ENCODE measurements around the gene CHADL. TPM values are rescaled to one million over a fixed set of nuclear protein-coding genes. Genes with fewer than 3 reads are reported as not detected.
A peak's percentile ranks its signal among the peaks of the same experiment; 100 is the strongest.

CHADL gene, protein sequence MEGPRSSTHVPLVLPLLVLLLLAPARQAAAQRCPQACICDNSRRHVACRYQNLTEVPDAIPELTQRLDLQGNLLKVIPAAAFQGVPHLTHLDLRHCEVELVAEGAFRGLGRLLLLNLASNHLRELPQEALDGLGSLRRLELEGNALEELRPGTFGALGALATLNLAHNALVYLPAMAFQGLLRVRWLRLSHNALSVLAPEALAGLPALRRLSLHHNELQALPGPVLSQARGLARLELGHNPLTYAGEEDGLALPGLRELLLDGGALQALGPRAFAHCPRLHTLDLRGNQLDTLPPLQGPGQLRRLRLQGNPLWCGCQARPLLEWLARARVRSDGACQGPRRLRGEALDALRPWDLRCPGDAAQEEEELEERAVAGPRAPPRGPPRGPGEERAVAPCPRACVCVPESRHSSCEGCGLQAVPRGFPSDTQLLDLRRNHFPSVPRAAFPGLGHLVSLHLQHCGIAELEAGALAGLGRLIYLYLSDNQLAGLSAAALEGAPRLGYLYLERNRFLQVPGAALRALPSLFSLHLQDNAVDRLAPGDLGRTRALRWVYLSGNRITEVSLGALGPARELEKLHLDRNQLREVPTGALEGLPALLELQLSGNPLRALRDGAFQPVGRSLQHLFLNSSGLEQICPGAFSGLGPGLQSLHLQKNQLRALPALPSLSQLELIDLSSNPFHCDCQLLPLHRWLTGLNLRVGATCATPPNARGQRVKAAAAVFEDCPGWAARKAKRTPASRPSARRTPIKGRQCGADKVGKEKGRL
- polyA plus RNA-seq (2013), result 0.19 and 0.27 TPM in 2 replicates

DNA sequence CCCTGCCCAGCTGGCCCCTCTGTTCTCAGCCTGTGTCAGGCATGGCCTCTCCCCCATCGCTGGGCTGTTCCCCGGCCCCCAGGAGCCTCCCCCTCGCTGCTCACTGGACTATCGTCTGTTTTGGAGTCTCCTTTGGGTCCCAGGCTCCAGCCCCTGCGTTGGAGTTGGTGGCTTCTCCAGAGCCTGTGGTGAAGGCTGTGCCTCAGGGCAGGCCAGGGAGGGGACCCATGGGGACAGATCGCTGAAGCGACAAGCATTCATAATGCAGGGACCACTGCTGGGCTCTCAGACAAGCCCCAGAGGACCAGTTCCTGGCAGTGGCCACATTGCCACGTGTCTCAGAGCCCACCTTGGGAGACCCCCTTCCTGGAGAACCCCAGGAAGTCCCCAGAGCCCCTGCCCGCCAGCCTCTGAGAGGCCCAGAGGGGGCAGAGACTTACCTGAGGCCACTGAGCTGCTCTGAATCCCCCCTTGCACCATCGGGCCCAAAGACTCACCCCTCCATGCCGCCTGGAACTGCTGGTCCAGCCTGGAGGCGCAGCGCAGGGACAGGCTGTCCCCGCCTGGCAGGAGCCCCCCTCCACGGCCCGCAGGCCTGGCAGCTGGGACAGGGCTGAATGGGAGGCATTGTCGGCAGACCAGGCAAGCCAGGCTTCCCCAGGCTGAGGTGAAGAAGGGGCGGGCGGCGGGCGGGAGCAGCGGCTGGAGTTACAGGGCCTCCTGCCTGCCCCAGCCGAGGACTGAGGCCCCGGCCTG is at the start of gene CHADL:
Gene CHADL, minus strand, starts transcription at position 555 of the 756 bp plus-strand sequence. Its CDS starts 50 bp downstream, at position 505.
- H3K4ac ChIP-seq (ENCODE audit: low read depth, low read length), result no peak within 1 kb of the TSS
- no peak within 1 kb of the TSS for H4K12ac ChIP-seq (ENCODE audit: low read depth, low read length)
- no peak for DNase-seq
- H4K91ac ChIP-seq (ENCODE audit: low read depth, low read length), result no peak within 1 kb of the TSS
- no peak within 1 kb of the TSS for H2AK5ac ChIP-seq (ENCODE audit: low read length)
- WGBS (ENCODE audit: extremely low coverage, insufficient coverage, insufficient read length), result no CpG with 5 or more reads among the region's 24 CpGs
- H3K36me3 ChIP-seq (ENCODE audit: control insufficient read depth in 1 of 2, insufficient read depth in 2 of 2, low read length in 2 of 2), result peaks cover 7% of the 10 kb centered on the region in 2 experiments
- H3K79me1 ChIP-seq (ENCODE audit: low read length), result peaks cover 11% of the 10 kb centered on the region
- H2AFZ ChIP-seq (ENCODE audit: insufficient read depth, low read length, poor library complexity), result no peak within 1 kb of the TSS
- no peak within 1 kb of the TSS for H2BK5ac ChIP-seq (ENCODE audit: low read depth, low read length, poor library complexity)
- no peaks in the 10 kb centered on the region for H3K9me3 ChIP-seq (ENCODE audit: insufficient read depth, low read depth, low read length)
- no peaks in the 10 kb centered on the region for H3K27me3 ChIP-seq (ENCODE audit: insufficient read depth, low read length)
- no peak within 1 kb of the TSS for H3K14ac ChIP-seq (ENCODE audit: low read length)
- H3K4me1 ChIP-seq (ENCODE audit: control insufficient read depth in 1 of 2, insufficient read depth in 2 of 2, low read length in 2 of 2), result peaks cover 14 to 15% of the 10 kb centered on the region in 2 experiments
- no peak within 1 kb of the TSS for H2BK120ac ChIP-seq (ENCODE audit: insufficient read depth, low read length, poor library complexity)
- no peak within 1 kb of the TSS for H3K4me3 ChIP-seq (ENCODE audit: low read depth, low read length)
- H3K23ac ChIP-seq (ENCODE audit: low read length), result no peak within 1 kb of the TSS
- H3K79me2 ChIP-seq (ENCODE audit: control insufficient read depth, insufficient read depth, low read length, poor library complexity), result no peaks in the 10 kb centered on the region
- no peak within 1 kb of the TSS for H4K8ac ChIP-seq (ENCODE audit: low read depth, low read length)
- H3K27ac ChIP-seq (ENCODE audit: low read depth, low read length), result no peak within 1 kb of the TSS
- no peak within 1 kb of the TSS for H3K18ac ChIP-seq (ENCODE audit: low read length)
- no peak within 1 kb of the TSS for H2BK12ac ChIP-seq (ENCODE audit: low read length)
- H3K9ac ChIP-seq (ENCODE audit: low read length), result no peak within 1 kb of the TSS
- no peak within 1 kb of the TSS for H3K4me2 ChIP-seq (ENCODE audit: low read length)

DNA sequence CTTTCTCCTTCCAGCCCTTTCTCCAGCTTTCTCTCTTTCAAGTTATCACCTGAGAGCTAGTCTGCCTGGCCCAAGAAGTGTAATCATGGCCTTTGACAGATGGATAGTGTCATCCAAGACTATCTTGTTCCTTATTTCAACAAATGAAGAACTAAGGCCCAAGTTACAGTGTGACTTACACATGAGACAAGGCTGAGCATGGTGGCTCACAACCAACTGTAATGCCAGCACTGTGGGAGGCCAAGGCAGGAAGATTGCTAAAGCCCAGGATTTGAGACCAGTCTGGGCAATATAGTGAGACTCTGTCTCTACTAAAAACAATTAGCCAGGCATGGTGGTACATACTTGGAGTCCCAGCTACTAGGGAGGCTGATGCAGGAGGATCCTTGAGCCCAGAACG is 48.9 kb upstream of the CHADL start:
- peak overlapping the region; percentile 93 for H2BK12ac ChIP-seq (ENCODE audit: low read length)

DNA sequence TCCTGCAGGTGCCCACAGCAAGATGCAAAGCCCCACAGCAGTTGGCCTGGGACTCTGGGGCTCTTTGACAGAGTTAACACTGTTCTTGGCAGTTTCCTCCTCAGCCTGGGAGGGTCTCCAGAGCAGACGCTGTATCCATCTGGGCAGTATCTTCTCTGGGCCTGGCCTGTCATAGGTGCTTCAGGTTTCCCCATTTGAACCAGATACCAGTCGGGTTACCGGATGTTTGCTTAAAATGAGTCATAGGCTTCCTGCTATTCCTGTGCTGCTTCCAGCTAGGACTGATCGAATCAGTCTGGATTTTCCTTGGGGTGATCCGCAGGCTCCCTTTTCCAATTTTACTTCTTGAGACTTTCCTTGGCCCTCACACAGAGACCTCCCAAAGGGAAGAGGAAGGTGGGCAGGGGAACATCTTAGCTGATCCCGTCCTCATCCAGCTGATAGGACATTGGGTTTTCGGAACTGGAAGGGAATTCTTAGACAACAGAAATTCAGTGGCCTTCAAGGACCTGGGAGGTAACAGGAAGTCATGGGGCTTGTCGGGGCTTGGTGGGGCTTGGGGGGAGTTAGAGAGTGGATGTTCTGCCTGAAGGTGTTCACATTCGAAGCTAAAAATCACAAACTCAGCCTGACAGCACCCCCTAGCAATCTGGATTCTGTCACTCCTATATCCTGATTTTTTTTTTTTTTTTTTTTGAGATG is 47.7 kb upstream of the CHADL start:
- Histone ChIP-seq H3K27me3 (ENCODE audit: insufficient read depth, low read length) (no peaks in the 10 kb centered on the region), H3K9me3 (ENCODE audit: insufficient read depth, low read depth, low read length) (no peaks in the 10 kb centered on the region), H2BK12ac (ENCODE audit: low read length) (peak overlapping the region; percentile 14), H4K91ac (ENCODE audit: low read depth, low read length) (peak overlapping the region; percentile 68), H3K79me2 (ENCODE audit: control insufficient read depth, insufficient read depth, low read length, poor library complexity) (peaks cover 13% of the 10 kb centered on the region), H3K9ac (ENCODE audit: low read length) (no peak overlapping the region), H3K23ac (ENCODE audit: low read length) (no peak overlapping the region), H2BK5ac (ENCODE audit: low read depth, low read length, poor library complexity) (peak overlapping the region; percentile 91), H3K4me1 (ENCODE audit: control insufficient read depth in 1 of 2, insufficient read depth in 2 of 2, low read length in 2 of 2) (peaks cover 10 to 33% of the 10 kb centered on the region in 2 experiments), H2AK5ac (ENCODE audit: low read length) (no peak overlapping the region), H3K18ac (ENCODE audit: low read length) (peak overlapping the region; percentile 38), H2AFZ (ENCODE audit: insufficient read depth, low read length, poor library complexity) (no peak overlapping the region), H3K27ac (ENCODE audit: low read depth, low read length) (peak overlapping the region; percentile 100), H3K36me3 (ENCODE audit: control insufficient read depth in 1 of 2, insufficient read depth in 2 of 2, low read length in 2 of 2) (peaks cover 4 to 7% of the 10 kb centered on the region in 2 experiments), H2BK120ac (ENCODE audit: insufficient read depth, low read length, poor library complexity) (peak overlapping the region; percentile 69), H3K14ac (ENCODE audit: low read length) (peak overlapping the region; percentile 64), H4K12ac (ENCODE audit: low read depth, low read length) (no peak overlapping the region), H3K4me2 (ENCODE audit: low read length) (peak overlapping the region; percentile 64), H3K4me3 (ENCODE audit: low read depth, low read length) (no peak overlapping the region), H3K79me1 (ENCODE audit: low read length) (peaks cover 31% of the 10 kb centered on the region), H4K8ac (ENCODE audit: low read depth, low read length) (peak overlapping the region; percentile 56), H3K4ac (ENCODE audit: low read depth, low read length) (no peak overlapping the region)
- peak in 1 of 2 donors; percentile 50 for DNase-seq
- WGBS (ENCODE audit: extremely low coverage, insufficient coverage, insufficient read length), result no CpG with 5 or more reads among the region's 9 CpGs

More for the DNA sequence above, 48.9 kb upstream of the CHADL start:
- H3K4me1 ChIP-seq (ENCODE audit: control insufficient read depth in 1 of 2, insufficient read depth in 2 of 2, low read length in 2 of 2), result peaks cover 7 to 27% of the 10 kb centered on the region in 2 experiments
- H3K4me2 ChIP-seq (ENCODE audit: low read length), result no peak overlapping the region
- H2AFZ ChIP-seq (ENCODE audit: insufficient read depth, low read length, poor library complexity), result no peak overlapping the region
- H4K12ac ChIP-seq (ENCODE audit: low read depth, low read length), result no peak overlapping the region
- no peak overlapping the region for H3K18ac ChIP-seq (ENCODE audit: low read length)
- no peaks in the 10 kb centered on the region for H3K9me3 ChIP-seq (ENCODE audit: insufficient read depth, low read depth, low read length)
- WGBS (ENCODE audit: extremely low coverage, insufficient coverage, insufficient read length), result no CpG with 5 or more reads among the region's 1 CpG
- H2BK120ac ChIP-seq (ENCODE audit: insufficient read depth, low read length, poor library complexity), result peak overlapping the region; percentile 65
- peaks cover 28% of the 10 kb centered on the region for H3K79me1 ChIP-seq (ENCODE audit: low read length)
- H4K8ac ChIP-seq (ENCODE audit: low read depth, low read length), result peak overlapping the region; percentile 3
- H3K36me3 ChIP-seq (ENCODE audit: control insufficient read depth in 1 of 2, insufficient read depth in 2 of 2, low read length in 2 of 2), result peaks cover 0 to under 1% of the 10 kb centered on the region in 2 experiments
- peak overlapping the region; percentile 10 for H2BK5ac ChIP-seq (ENCODE audit: low read depth, low read length, poor library complexity)
- peak overlapping the region; percentile 85 for H3K27ac ChIP-seq (ENCODE audit: low read depth, low read length)
- H4K91ac ChIP-seq (ENCODE audit: low read depth, low read length), result peak overlapping the region; percentile 75
- no peak overlapping the region for H3K9ac ChIP-seq (ENCODE audit: low read length)
- peak overlapping the region; percentile 10 for H3K14ac ChIP-seq (ENCODE audit: low read length)
- H2AK5ac ChIP-seq (ENCODE audit: low read length), result no peak overlapping the region
- no peak overlapping the region for H3K4me3 ChIP-seq (ENCODE audit: low read depth, low read length)
- no peak overlapping the region for H3K23ac ChIP-seq (ENCODE audit: low read length)
- peaks cover 12% of the 10 kb centered on the region for H3K79me2 ChIP-seq (ENCODE audit: control insufficient read depth, insufficient read depth, low read length, poor library complexity)
- no peak for DNase-seq
- no peaks in the 10 kb centered on the region for H3K27me3 ChIP-seq (ENCODE audit: insufficient read depth, low read length)
- no peak overlapping the region for H3K4ac ChIP-seq (ENCODE audit: low read depth, low read length)
